ENCODE measurements around the gene PLCB1.
"Not testable (repeated sequence)": the region's sequence is repeated elsewhere in the genome, so short reads cannot be mapped to it uniquely, and the experiment has no call there.

The PLCB1 gene

GRCh38 chr20:8466781-8467180, 334.7 kb downstream of the PLCB1 start:
- not testable (repeated sequence) for DNase-seq

DNA sequence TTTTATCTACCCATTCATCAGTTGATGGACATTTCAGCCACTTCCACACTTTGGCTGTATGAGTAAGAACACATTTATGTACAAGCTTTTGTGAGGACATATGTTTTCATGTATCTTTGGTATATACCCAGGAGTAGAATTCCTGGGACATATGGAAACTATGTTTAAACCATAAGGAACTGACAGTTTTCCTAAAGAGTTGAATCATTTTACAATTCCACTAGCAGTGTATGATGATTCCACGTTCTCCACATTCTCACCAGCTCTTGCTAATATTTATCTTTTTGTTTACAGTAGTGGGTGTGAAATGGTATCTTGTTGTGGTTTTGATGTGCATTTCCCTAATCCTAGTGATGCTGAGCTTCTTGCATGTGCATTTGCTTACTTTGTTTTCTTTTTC, 338.1 kb downstream of the PLCB1 start:
- DNase-seq: no peak

DNA sequence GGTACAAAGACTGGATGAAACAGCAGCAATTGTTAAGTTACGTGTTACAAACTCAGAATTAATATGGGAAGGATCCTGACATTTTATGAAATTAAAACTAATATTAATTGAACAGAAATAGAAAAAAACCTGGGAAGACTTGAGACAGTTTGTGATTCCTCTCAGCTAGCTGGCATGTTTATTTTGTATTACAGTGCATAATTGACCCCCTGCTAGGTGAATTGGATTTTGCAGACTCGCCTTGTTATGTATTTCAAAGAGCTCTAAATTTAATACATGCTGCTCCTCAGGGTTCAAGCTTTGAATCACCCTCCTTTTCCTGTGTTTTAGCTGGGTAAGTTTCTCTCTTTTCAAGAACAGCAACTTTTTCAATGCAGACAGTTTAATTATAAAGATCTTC, 339.4 kb downstream of the PLCB1 start:
- DNase-seq: no peak

- DNase-seq: no peak
These were observed 341.4 kb downstream of the PLCB1 start for GRCh38 chr20:8473459-8473858.

- DNase-seq: no peak
These were observed 342.1 kb downstream of the PLCB1 start for GRCh38 chr20:8474027-8474668.

GRCh38 chr20:8476021-8476420, 344.0 kb downstream of the PLCB1 start:
- no peak for DNase-seq

DNA sequence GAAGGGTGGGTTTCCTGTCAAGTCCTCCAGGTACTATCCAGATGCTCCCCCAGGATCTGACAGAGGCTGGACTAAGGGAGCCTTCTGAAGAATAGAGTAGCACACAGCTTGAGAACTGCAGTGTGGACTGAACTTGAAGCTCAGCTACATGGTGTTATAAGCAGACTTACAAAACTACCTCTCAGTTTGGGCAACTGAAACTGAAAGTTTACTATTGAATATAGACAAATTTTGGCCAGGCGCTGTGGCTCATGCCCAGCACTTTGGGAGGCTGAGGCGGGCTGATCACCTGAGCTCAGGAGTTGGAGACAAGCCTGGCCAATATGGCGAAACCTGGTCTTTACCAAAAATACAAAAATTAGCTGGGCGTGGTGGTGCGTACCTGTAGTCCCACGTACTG, 348.5 kb downstream of the PLCB1 start:
- no peak for DNase-seq

- DNase-seq: no peak
These were observed 355.6 kb downstream of the PLCB1 start for GRCh38 chr20:8487696-8488095.

DNA sequence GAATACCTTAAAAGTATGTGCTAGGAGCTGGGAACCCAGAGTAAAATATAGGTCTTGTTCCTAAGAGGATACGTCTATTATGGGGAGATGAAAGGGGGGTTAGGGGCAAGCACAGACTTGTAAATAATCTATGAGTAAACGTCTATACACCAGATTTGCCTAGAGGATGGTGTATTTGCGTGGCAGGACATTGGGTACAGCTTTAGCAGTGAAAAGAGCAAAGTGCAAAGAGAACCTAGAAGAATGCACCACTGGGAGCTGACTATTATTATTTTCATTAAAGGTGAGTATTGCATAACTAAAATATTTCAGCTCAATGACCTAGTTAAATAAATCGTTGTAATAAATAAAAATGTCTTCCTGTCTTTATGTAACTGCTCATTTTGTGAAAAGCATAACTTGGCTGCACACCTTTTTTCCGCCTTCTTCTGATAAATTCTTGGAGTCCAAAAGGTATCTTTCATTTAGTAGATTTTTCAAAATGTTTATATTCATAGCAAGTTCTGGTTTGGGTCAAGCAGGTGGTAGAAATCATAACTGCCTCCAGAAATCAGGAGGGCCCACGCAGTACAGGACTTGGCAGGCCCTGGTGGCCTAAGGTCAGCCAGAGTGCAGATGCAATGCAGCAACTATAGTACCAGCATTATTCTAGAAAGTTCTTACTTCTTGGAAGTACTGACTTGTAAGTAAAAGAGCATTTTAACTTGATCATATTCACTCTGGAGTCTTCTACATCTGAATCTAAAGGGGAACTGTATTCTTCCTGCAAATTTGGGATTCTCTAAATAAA, 357.2 kb downstream of the PLCB1 start:
- DNase-seq: no peak

GRCh38 chr20:8490076-8490830, 358.2 kb downstream of the PLCB1 start:
- DNase-seq: no peak

DNA sequence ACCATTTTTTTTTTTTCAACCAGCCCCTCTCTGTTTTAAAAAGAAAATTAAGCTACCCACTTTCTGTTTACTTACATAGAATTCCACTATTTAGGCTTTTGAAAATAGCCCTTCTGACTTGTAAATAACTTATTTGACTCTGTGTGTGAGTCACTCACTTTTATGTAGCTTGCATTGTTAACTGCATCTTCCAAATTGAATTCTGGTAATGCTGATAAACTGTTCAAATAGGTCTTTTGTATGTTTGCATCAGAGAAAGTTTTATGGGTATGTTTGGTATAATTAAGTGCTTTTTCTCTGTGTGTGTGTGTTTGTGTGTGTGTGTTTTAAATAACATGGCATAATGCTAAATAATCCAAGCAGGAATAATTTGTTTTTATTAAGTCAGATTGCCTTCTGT, 360.1 kb downstream of the PLCB1 start:
- DNase-seq: no peak

- DNase-seq: no peak
These were observed 366.5 kb downstream of the PLCB1 start for GRCh38 chr20:8498571-8498970.

DNA sequence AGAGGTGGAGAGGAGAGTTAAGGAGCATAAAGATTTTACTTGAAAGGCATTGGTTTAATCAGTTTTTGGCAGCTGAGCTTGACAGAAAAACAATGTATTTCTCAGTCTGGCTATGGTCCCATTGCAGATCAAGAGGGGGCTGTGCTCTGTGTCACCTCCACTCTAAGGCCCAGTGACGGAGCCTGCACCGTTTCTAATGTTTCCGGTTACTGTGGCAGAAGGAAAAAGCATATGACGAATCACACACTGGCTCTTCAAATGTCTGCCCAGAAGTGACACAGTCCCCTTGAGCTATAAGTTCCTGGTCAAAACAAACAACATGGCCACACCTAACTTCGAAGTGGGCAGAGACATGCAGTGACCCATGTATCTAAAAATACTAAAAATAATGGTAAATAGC, 372.0 kb downstream of the PLCB1 start:
- DNase-seq: no peak

- no peak for DNase-seq
These were observed 373.6 kb downstream of the PLCB1 start for GRCh38 chr20:8505476-8506200.

DNA sequence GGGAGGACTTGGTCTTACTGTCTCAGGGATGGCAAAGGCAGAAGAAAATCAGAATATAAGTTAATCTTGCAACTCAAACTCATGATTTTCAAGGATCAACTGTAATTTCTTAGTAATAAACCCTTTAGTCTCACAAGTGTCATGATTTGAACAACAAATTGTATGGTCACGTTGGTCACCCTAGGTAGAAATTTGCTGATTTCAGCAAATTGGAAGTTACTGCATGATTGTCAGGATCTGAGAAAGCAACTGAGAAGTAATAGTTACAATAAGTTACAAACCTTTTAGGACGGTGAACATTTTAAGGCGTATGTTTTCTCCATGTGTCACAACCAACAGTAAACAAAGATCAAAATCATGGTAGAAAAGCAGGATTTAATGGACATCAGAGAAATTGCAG, 375.2 kb downstream of the PLCB1 start:
- no peak for DNase-seq

- no peak for DNase-seq
These were observed 377.7 kb downstream of the PLCB1 start for GRCh38 chr20:8509809-8510208.

DNA sequence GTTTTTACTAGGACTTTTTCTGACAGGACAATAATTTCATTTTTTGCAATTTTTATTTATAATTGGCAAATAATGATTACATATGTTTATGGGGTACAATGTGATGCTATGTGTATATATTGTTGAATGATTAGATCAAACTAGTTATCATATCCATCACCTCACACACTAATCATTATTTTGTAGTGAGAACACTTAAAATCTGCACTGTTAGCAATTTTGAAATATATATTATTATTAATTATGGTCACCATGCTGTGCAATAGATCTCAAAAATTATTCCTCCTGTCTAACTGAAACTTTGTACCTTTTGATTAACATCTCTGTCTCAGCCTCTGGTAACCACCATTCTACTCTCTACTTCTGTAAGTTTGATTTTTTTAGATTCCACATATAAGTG, 378.7 kb downstream of the PLCB1 start:
- DNase-seq: no peak

DNA sequence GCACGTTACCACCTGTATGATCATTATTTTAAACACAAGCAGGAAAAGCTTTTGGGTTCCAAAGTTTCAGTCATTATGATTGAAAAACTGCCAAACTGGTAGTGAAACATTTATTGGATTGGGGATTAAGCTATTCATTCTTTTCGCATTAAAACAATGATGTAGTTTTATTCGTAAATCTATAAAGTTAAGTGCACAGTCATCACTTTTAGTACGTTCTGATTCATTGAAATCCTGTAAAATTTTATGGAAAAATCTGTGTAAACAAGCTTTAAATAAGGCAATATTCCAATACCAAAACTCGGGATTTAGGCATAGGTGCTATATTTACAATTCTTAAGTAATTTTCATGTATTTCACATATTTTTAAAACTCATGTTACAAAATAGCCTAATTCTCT, 379.9 kb downstream of the PLCB1 start:
- no peak for DNase-seq

- DNase-seq: no peak
These were observed 383.9 kb downstream of the PLCB1 start for GRCh38 chr20:8515810-8516435.

GRCh38 chr20:8518878-8519277, 386.8 kb downstream of the PLCB1 start:
- no peak for DNase-seq

- DNase-seq: no peak
These were observed 387.8 kb downstream of the PLCB1 start for GRCh38 chr20:8519887-8520286.

- DNase-seq: no peak
These were observed 390.1 kb downstream of the PLCB1 start for GRCh38 chr20:8522168-8522567.

GRCh38 chr20:8523684-8524083, 391.6 kb downstream of the PLCB1 start:
- no peak for DNase-seq

All from activated CD4-positive, alpha-beta T cell treated with anti-CD3 and anti-CD28 coated beads for 1 hour (primary cell).